Right kidney (tissue), 9 donors: Measurements from ENCODE around the gene ESRRG.

Experiments
- DNase-seq: peaks from one replicate; pipeline ENCODE4 v3.0.0-alpha.2; 2016
- long read RNA-seq, 8 donors: transcript quantifications; one replicate each; lab custom pipeline, GENCODE V29; 2026

The ESRRG gene
- long read RNA-seq, donor 1, full-length matches to known transcripts: 1 of 1 reads
- long read RNA-seq, donor 1, partial matches to known transcripts: 0 of 1 reads
- long read RNA-seq, donor 1, other reads (novel, unspliced or antisense): 0 of 1 reads
- long read RNA-seq, donor 2: 0 reads
- long read RNA-seq, donor 3, partial matches to known transcripts: 6 of 6 reads
- long read RNA-seq, donor 3, other reads (novel, unspliced or antisense): 0 of 6 reads
- long read RNA-seq, donor 4, full-length matches to known transcripts: 2 of 2 reads
- long read RNA-seq, donor 4, partial matches to known transcripts: 0 of 2 reads
- long read RNA-seq, donor 4, other reads (novel, unspliced or antisense): 0 of 2 reads
- long read RNA-seq, donor 5, full-length matches to known transcripts: 1 of 1 reads
- long read RNA-seq, donor 5, partial matches to known transcripts: 0 of 1 reads
- long read RNA-seq, donor 5, other reads (novel, unspliced or antisense): 0 of 1 reads
- long read RNA-seq, donor 6: 0 reads
- long read RNA-seq, donor 7, full-length matches to known transcripts: 2 of 2 reads
- long read RNA-seq, donor 7, partial matches to known transcripts: 0 of 2 reads
- long read RNA-seq, donor 7, other reads (novel, unspliced or antisense): 0 of 2 reads
- long read RNA-seq, donor 8, full-length matches to known transcripts: 4 of 4 reads
- long read RNA-seq, donor 8, partial matches to known transcripts: 0 of 4 reads
- long read RNA-seq, donor 8, other reads (novel, unspliced or antisense): 0 of 4 reads

DNA sequence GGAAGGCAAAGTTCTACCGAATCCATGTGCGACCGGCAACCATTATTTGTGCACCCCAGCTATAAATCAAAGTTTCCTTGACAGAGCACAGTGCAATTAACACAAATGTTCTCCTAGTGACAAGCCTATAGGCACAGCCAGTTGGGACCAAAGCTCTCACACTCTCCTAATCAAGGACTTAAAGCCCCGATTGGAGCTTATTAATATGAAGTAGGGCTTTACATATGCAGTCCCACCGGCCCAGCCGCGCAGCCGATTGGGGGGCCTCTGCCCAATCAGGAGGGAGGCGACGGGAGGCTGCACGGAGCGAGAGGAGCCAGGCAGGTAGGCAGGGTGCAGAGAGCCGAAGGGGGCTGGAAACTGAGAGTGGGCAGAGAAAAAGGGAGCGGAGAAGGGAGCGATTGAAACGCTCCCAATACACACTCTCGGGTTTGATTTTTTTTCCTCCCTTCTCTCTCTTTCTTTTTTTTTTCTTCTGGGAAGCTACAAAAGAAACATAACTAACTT, at the start of gene ESRRG:
TSS of gene ESRRG (minus strand) at position 156 of the 507 bp plus-strand sequence. CDS start at position 26, 130 bp downstream.
- DNase-seq: peak; percentile 74

- no peak for DNase-seq
These were observed 48.7 kb upstream of the ESRRG start for GRCh38 chr1:216771922-216772321.

GRCh38 chr1:216766633-216767327, 43.6 kb upstream of the ESRRG start:
- DNase-seq: no peak

DNA sequence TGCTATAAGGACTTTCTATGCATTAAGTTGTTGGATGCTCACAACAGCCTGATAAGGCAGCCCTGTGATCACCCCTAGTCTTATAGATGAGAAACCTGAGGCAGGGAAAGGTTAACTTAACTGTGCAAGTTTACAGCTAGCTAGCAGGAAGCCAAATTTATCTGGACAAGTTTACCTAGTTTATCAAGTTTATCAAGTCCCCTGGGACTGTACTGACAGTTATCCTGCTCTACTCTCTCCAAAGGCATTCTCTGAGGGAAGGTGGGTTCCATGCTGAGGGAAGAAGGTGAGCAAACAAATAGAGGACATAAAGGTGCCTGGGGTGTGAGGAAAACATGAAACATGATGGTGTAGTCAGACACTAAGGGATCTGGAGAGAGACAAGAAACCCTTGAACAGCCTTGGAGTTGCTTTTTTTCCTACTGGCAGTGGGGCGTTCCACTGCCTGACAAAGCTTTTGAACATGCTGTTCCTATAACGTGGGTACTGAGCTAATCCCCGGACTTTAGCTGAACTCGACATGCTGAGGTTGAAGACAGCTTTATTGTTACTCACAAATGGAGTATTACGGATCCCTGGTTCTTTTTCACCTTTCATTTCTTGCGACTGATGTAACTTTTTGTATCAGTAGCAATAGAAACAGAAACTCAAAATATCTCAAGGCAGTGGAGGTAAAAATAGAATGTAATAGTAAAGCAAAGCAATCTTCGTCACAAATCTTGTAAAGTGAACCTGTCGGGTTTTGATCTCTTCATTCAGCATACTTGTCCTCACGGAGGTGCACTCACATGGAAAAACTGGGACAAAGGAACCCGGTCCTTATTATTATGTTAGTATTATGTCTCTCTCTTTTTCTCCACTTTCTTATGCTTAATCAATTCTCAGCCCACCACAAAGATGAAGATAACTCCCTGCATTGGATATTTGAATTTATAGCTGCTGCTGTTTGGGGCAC, 42.4 kb upstream of the ESRRG start:
- DNase-seq: no peak

GRCh38 chr1:216758161-216758560, 34.9 kb upstream of the ESRRG start:
- no peak for DNase-seq

DNA sequence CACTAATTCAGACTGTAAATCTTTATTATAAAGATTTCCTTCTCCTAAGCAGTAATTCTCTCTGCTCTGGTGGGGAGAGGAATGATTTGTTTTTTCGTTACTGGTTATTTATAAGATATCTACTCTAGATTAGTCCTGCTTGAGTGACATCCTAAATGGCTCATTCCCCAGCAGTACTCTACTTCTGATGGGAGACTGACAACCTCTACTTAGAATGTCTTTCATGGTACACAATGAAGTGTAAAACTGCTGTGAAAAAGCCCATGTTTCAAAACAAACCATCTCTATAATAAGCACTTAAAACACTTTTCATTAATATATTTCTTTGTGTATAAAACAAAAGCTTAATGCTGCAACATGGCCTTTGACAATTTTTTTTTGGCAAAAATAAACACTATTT, 33.9 kb upstream of the ESRRG start:
- no peak for DNase-seq

- no peak for DNase-seq
These were observed 27.7 kb upstream of the ESRRG start for GRCh38 chr1:216750961-216751360.

DNA sequence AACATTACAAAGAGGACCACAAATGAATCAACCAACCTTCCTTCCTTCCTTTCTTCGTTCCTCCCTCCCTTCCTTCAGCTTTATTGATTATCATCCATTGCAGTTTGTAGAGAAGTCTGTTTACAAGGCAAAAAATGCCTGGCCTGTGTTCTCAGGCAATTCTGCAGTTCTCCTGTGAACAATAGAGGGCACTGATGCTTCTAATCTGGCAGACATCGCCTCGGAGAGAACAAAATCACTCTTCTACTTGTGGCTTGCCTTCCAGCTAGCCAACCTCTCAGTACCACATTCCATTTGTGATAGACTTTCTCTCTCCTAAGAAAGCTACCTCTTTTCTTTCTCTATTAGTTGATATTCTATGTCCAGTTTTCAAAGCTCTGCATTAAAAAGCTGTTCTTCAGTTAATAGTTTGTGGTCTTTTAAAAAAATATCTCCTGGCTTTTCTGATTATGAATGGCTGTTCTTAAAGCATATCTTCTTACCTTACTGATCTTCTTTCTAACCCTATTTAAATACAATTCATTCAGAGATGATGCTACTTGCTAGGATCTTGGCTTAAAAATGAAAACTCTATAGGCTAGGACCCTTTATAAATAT, 26.9 kb upstream of the ESRRG start:
- DNase-seq: peak; percentile 22

DNA sequence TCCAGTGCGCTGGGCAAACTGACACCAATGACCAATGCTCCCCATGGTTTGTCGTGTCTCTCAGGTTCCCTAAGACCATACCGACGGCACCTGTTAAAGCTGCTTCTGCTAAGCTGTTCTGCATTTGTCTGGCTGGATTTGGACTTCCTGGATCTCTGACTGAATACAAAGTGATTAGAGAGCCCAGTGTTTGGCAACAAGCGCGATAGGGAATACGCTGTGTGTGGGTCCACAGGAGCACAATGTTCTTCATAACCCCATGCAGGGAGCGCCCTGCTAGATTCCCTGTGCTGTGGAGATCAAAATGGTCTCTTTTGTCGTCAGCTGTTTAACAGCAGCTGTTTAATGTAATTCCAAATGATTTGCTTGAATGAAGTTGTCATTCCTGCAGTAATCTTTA, 26.0 kb upstream of the ESRRG start:
- DNase-seq: no peak

GRCh38 chr1:216742625-216743024, 19.4 kb upstream of the ESRRG start:
- no peak for DNase-seq

GRCh38 chr1:216740331-216740730, 17.1 kb upstream of the ESRRG start:
- no peak for DNase-seq

- DNase-seq: no peak
These were observed 16.6 kb upstream of the ESRRG start for GRCh38 chr1:216739793-216740192.

DNA sequence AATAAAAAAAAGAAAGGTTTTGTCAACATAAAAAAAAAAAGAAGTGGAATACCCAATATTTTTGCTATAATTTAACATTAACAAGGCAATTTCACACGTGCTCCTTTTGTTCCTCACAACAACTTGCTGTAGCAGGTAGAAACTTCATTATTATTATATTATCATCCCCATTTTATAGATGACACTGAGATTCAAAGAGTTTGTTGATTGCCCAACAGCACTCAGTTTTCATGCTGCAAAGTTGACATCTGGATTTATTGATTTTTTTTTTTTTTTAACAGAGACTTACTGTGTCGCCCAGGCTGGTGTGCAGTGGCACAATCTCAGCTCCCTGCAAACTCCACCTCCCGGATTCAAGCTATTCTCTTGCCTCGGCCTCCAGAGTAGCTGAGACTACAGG, 8.9 kb upstream of the ESRRG start:
- DNase-seq: no peak

GRCh38 chr1:216731562-216731961, 8.3 kb upstream of the ESRRG start:
- no peak for DNase-seq

DNA sequence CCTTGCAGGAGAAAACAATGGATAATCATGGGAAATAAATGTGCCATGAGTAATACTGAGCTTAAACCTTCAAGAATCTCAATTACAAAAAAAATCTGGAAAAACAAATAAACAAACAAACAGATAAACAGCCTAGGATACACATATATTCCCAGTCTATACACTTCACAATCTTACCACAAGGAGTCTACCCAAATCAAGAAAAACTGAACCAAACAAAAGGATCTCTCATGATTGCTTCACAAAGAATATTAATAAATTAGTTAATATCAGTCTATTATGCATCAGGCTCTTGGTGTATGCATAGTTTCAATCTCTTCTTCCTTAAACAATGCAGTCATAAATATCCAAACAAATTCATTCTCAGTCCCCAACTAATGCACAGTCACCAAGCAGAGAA, 3.2 kb upstream of the ESRRG start:
- no peak for DNase-seq

DNA sequence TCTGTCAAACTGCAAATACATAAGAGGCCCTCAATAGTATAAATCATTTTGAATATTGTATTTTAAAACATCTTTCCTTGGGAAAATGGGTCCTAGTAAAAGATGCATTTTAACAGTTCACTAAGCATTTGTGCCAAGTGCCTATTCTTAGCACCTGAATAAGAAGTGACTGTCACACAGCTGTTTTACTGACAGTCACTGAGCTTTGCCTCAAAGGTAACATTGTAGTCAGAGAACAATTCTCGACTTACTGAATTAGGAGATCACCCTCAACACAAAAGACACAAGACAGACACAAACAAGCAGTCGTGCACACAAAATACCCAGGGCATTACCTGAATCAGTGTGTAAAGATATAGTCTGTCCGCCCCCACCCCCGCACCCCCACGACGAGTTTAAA, 408 bp downstream of the ESRRG start:
- no peak for DNase-seq

DNA sequence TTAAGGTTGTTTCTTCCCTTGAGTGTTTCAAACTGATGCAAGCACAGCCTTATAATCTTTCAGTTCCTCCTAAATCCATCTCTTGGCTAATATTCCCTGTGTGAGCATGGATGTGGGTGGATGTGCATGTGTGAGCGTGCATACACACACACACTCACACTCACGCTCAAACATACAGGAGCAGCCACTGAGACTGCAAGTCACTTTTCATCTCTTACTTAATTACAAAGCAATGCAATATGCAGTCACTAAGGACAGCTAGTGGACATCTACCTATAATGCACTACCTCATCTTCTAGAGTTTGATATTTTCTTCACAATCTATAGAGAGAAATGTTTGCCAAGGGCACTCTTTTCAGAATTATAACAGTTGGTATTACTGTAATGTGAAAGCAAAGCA, 1.4 kb downstream of the ESRRG start:
- no peak for DNase-seq

DNA sequence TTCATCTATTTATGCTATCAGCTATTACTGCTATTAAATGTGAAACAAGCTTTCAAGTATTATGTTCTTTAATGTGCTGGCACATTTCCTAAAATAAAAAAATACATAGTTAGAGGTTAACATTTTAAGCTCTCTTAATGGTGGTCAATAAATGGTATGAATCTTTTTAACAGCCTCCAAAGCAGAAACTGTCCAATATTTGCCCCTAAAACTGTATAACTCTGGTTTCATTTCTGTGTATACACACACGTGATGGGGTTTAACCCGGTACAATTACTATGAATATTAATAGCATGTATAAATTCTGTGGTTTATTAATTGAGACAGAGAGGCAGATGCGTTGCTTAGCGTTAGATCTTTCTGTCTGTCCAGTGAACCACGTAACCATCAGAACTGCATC, 2.2 kb downstream of the ESRRG start:
- DNase-seq: no peak

GRCh38 chr1:216711712-216712111, 11.5 kb downstream of the ESRRG start:
- DNase-seq: no peak

DNA sequence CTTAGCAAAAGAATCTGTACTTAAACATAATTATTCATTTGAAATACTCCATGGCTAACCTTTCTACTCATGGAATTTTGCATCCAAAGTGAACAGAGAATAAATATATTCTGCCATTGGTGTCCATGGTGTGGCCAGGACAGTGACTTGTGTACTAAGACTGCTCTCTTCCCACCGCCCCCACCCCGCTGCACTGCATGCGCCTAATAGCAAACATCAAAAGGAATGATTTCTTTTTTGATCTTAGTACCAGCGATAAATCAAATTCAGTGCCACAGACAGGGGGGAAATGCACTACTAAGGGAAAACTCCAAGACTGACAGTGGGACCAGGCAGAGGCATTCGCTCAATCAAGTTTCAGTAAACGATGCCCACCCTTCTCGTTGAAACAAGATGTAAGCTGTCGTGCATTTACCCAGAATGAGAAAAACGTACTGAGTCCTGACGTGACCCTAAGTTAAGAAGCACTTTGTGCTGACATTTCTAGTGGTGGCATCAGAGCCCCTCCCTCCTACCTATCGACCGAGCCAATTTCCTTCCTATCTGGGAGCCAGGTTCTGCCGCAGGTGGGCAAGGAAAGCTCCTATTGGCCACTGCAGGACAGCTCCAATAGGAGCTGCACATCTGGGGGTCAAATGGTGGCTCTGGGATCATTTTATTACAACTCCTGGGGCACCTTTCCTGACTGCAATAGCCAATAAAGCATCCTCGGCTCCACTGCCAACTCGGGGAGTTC, 12.5 kb downstream of the ESRRG start:
- no peak for DNase-seq

DNA sequence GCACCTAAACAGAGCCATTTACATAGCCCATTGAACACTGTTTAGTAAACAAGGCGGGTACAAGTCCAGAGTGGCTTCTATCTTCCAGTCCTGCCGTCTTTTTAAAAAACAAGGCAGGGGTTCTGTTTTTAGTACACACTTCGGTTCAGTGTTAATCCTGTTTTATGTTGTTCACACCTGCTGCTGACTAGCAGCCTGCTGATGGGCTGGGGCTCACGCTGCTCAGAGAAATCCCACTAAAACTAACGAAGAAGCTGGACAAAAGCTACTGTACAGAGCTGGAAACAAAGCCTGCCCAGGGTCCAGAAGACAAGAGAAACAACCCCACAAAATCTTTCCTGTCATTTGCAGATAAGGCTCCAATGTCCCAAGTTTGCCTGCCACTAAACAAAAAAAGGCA, 13.2 kb downstream of the ESRRG start:
- DNase-seq: no peak
